Measurements from ENCODE around the gene MAN1B1. TPM values are rescaled to one million over a fixed set of nuclear protein-coding genes. Genes with fewer than 3 reads are reported as not detected.

Gene MAN1B1
- total and polyA plus RNA-seq, 7 donors: 12.0 to 52.0 (median 28.2) TPM

GRCh38 chr9:137139468-137140150 is 52.8 kb downstream of the MAN1B1 start:
- no peaks in the 10 kb centered on the region for H3K36me3 ChIP-seq
- intact Hi-C loops (cut with DNase I): no loop called here
- TF ChIP-seq CTCF (IDR thresholded peaks at IDR 0.05): no peak
- no peak for TF ChIP-seq EP300 (IDR thresholded peaks at IDR 0.05)
- no peak for TF ChIP-seq POLR2AphosphoS5 (IDR thresholded peaks at IDR 0.05)
- TF ChIP-seq POLR2A (IDR thresholded peaks at IDR 0.05): no peak
- H3K4me1 ChIP-seq: peaks cover 0 to 12% (median 9%) of the 10 kb centered on the region in 4 donors
- no peaks in the 10 kb centered on the region for H3K9me3 ChIP-seq
- H3K4me3 ChIP-seq: no peak overlapping the region
- H3K27me3 ChIP-seq: peaks cover 45 to 99% (median 77%) of the 10 kb centered on the region in 3 donors
- 37 to 44% methylated on average over 37 of the region's 37 CpGs for WGBS, 2 donors
- DNase-seq: no peak
- no peak overlapping the region for H3K27ac ChIP-seq

- no peak for DNase-seq
- H3K27me3 ChIP-seq: peaks cover 45 to 91% (median 77%) of the 10 kb centered on the region in 3 donors
- peaks cover 0 to 12% (median 9%) of the 10 kb centered on the region in 4 donors for H3K4me1 ChIP-seq
- intact Hi-C loops (cut with DNase I): no loop called here
- no peaks in the 10 kb centered on the region for H3K36me3 ChIP-seq
- TF ChIP-seq CTCF (IDR thresholded peaks at IDR 0.05) (no peak), EP300 (IDR thresholded peaks at IDR 0.05) (no peak), POLR2A (IDR thresholded peaks at IDR 0.05) (no peak), POLR2AphosphoS5 (IDR thresholded peaks at IDR 0.05) (no peak)
- WGBS, 2 donors: 62 to 68% methylated on average over 26 of the region's 26 CpGs
- no peak overlapping the region for H3K4me3 ChIP-seq
- H3K9me3 ChIP-seq: no peaks in the 10 kb centered on the region
- no peak overlapping the region for H3K27ac ChIP-seq
Observed at GRCh38 chr9:137140151-137141012, 53.6 kb downstream of the MAN1B1 start.

GRCh38 chr9:137141050-137141810 is 54.4 kb downstream of the MAN1B1 start:
- intact Hi-C loops (cut with DNase I): no loop called here
- H3K4me1 ChIP-seq: peaks cover 0 to 12% (median 9%) of the 10 kb centered on the region in 4 donors
- peaks cover 45 to 91% (median 83%) of the 10 kb centered on the region in 3 donors for H3K27me3 ChIP-seq
- 69 to 77% methylated on average over 17 of the region's 17 CpGs for WGBS, 2 donors
- no peak for DNase-seq
- TF ChIP-seq POLR2AphosphoS5 (IDR thresholded peaks at IDR 0.05) (no peak), POLR2A (IDR thresholded peaks at IDR 0.05) (no peak), EP300 (IDR thresholded peaks at IDR 0.05) (no peak), CTCF (IDR thresholded peaks at IDR 0.05) (no peak)
- no peak overlapping the region for H3K27ac ChIP-seq
- no peaks in the 10 kb centered on the region for H3K36me3 ChIP-seq
- no peaks in the 10 kb centered on the region for H3K9me3 ChIP-seq
- H3K4me3 ChIP-seq: no peak overlapping the region

GRCh38 chr9:137141976-137142936 is 55.5 kb downstream of the MAN1B1 start:
- intact Hi-C loops (cut with DNase I): no loop called here
- Histone ChIP-seq H3K36me3 (no peaks in the 10 kb centered on the region), H3K27ac (no peak overlapping the region), H3K9me3 (no peaks in the 10 kb centered on the region), H3K27me3 (peaks cover 36 to 91% (median 83%) of the 10 kb centered on the region in 3 donors), H3K4me3 (no peak overlapping the region), H3K4me1 (peaks cover 0 to 12% (median 9%) of the 10 kb centered on the region in 4 donors)
- DNase-seq: no peak
- 69 to 80% methylated on average over 24 of the region's 24 CpGs for WGBS, 2 donors
- no peak for TF ChIP-seq EP300 (IDR thresholded peaks at IDR 0.05)
- TF ChIP-seq CTCF (IDR thresholded peaks at IDR 0.05): no peak
- no peak for TF ChIP-seq POLR2A (IDR thresholded peaks at IDR 0.05)
- TF ChIP-seq POLR2AphosphoS5 (IDR thresholded peaks at IDR 0.05): no peak

Measured in sigmoid colon (tissue), 7 donors.